H9 (cell line): ENCODE results near the gene SH3TC2. TPM values are rescaled to one million over a fixed set of nuclear protein-coding genes. Genes with fewer than 3 reads are reported as not detected.

Experiments
- DNase-seq: peaks from one replicate; pipeline ENCODE4 v3.0.0-alpha.2; 2017
- H2AFZ ChIP-seq: one replicate; pipeline ENCODE4 v1.6.1; 2013; ENCODE audit warnings: mild to moderate bottlenecking, low read length, control low read depth, moderate library complexity
- H2AK5ac ChIP-seq: 2 replicates; pipeline ENCODE4 v1.6.1; 2013; ENCODE audit warnings: low read length, control low read depth, mixed read lengths; ENCODE audit not compliant: insufficient read length
- H2BK120ac ChIP-seq: one replicate; pipeline ENCODE4 v1.6.1; 2013; ENCODE audit warnings: low read depth, mild to moderate bottlenecking, low read length, control low read depth, inconsistent platforms; ENCODE audit not compliant: poor library complexity, severe bottlenecking
- H2BK12ac ChIP-seq: 2 replicates; pipeline ENCODE4 v1.6.1; 2013; ENCODE audit warnings: low read length, control low read depth, mixed read lengths, low read depth; ENCODE audit not compliant: insufficient read length
- H2BK15ac ChIP-seq: 2 replicates; pipeline ENCODE4 v1.6.1; 2013; ENCODE audit warnings: low read depth, low read length, control low read depth
- H2BK20ac ChIP-seq: one replicate; pipeline ENCODE4 v1.6.1; 2013; ENCODE audit warnings: low read depth, mild to moderate bottlenecking, low read length, control low read depth, inconsistent platforms; ENCODE audit not compliant: poor library complexity, severe bottlenecking
- H2BK5ac ChIP-seq: 2 replicates; pipeline ENCODE4 v1.6.1; 2013; ENCODE audit warnings: low read length, control low read depth, mixed read lengths; ENCODE audit not compliant: insufficient read length
- H3K14ac ChIP-seq: 2 replicates; pipeline ENCODE4 v1.6.1; 2013; ENCODE audit warnings: low read length, control low read depth; ENCODE audit not compliant: insufficient read depth
- H3K18ac ChIP-seq: 2 replicates; pipeline ENCODE4 v1.6.1; 2013; ENCODE audit warnings: low read depth, mild to moderate bottlenecking, mixed read lengths, low read length, control low read depth; ENCODE audit not compliant: insufficient read length
- H3K23ac ChIP-seq: 2 replicates; pipeline ENCODE4 v1.6.1; 2013; ENCODE audit warnings: low read length, control low read depth, mixed read lengths, low read depth; ENCODE audit not compliant: insufficient read length
- H3K23me2 ChIP-seq: 2 replicates; pipeline ENCODE4 v1.6.1; 2013; ENCODE audit warnings: low read depth, mild to moderate bottlenecking, mixed read lengths, low read length, control low read depth; ENCODE audit not compliant: insufficient read length, poor library complexity, severe bottlenecking
- H3K27ac ChIP-seq: 2 replicates; pipeline ENCODE4 v1.5.1; 2013; ENCODE audit warnings: low read length, control low read depth, mixed read lengths, low read depth; ENCODE audit not compliant: insufficient read length
- H3K27me3 ChIP-seq: 2 replicates; pipeline ENCODE4 v1.6.1; 2013; ENCODE audit warnings: low read length, control low read depth, inconsistent platforms; ENCODE audit not compliant: insufficient read depth
- H3K4ac ChIP-seq: 2 replicates; pipeline ENCODE4 v1.6.1; 2013; ENCODE audit warnings: low read depth, mild to moderate bottlenecking, control low read depth, inconsistent platforms, low read length, moderate library complexity
- H3K4me1 ChIP-seq: 2 replicates; pipeline ENCODE4 v1.6.1; 2013; ENCODE audit warnings: low read length, control low read depth, inconsistent platforms; ENCODE audit not compliant: insufficient read depth
- H3K4me2 ChIP-seq: 2 replicates; pipeline ENCODE4 v1.6.1; 2013; ENCODE audit warnings: low read length, control low read depth, mixed read lengths; ENCODE audit not compliant: insufficient read length, insufficient read depth
- H3K56ac ChIP-seq: 2 replicates; pipeline ENCODE4 v1.6.1; 2013; ENCODE audit warnings: low read depth, mild to moderate bottlenecking, mixed read lengths, low read length, control low read depth; ENCODE audit not compliant: insufficient read length
- H3K79me1 ChIP-seq: 2 replicates; pipeline ENCODE4 v1.6.1; 2013; ENCODE audit warnings: low read depth, mild to moderate bottlenecking, moderate library complexity, low read length, control low read depth, inconsistent platforms; ENCODE audit not compliant: insufficient read depth, poor library complexity, severe bottlenecking
- H3K79me2 ChIP-seq: 2 replicates; pipeline ENCODE4 v1.6.1; 2013; ENCODE audit warnings: low read length, control low read depth, inconsistent platforms; ENCODE audit not compliant: insufficient read depth
- H3K9ac ChIP-seq: 2 replicates; pipeline ENCODE4 v1.6.1; 2013; ENCODE audit warnings: low read length, control low read depth, mixed read lengths; ENCODE audit not compliant: insufficient read length; ENCODE audit errors: extremely low read depth
- H3K9me3 ChIP-seq: one replicate; pipeline ENCODE4 v1.6.1; 2013; ENCODE audit warnings: low read depth, low read length, inconsistent platforms; ENCODE audit not compliant: control insufficient read depth
- H3T11ph ChIP-seq: one replicate; pipeline ENCODE4 v1.6.1; 2013; ENCODE audit warnings: mild to moderate bottlenecking, low read length, control low read depth, inconsistent platforms
- H4K20me1 ChIP-seq: one replicate; pipeline ENCODE4 v1.6.1; 2013; ENCODE audit not compliant: control insufficient read depth, insufficient read length, insufficient read depth
- H4K5ac ChIP-seq: 2 replicates; pipeline ENCODE4 v1.6.1; 2013; ENCODE audit warnings: low read depth, mild to moderate bottlenecking, mixed read lengths, low read length, control low read depth; ENCODE audit not compliant: insufficient read length
- H4K8ac ChIP-seq: replicated peaks from 2 replicates; pipeline ENCODE4 v1.6.1; 2013; ENCODE audit warnings: low read length, control low read depth, mixed read lengths, low read depth; ENCODE audit not compliant: insufficient read length
- H4K91ac ChIP-seq: 2 replicates; pipeline ENCODE4 v1.6.1; 2013; ENCODE audit warnings: low read depth, mild to moderate bottlenecking, moderate library complexity, mixed read lengths, low read length, control low read depth; ENCODE audit not compliant: insufficient read length
- H3K27ac Mint-ChIP-seq, 3 experiments: 2 replicates in 2 of 3; 3 replicates in 1 of 3; pipeline ENCODE4 v1.8.0; 2020 to 2021; ENCODE audit warnings: mixed read lengths in 3 of 3, mild to moderate bottlenecking in 1 of 3, moderate library complexity in 1 of 3
- H3K27me3 Mint-ChIP-seq: 2 replicates; pipeline ENCODE4 v1.8.0; 2021; ENCODE audit warnings: low read depth, mild to moderate bottlenecking, moderate library complexity, mixed read lengths
- H3K36me3 Mint-ChIP-seq, 3 experiments: 2 replicates in 2 of 3; 3 replicates in 1 of 3; pipeline ENCODE4 v1.8.0; 2020 to 2021; ENCODE audit warnings: low read depth in 3 of 3, mixed read lengths in 3 of 3; ENCODE audit not compliant: insufficient read depth in 1 of 3
- H3K4me1 Mint-ChIP-seq, 2 experiments: 2 replicates each; pipeline ENCODE4 v1.8.0; 2020; ENCODE audit warnings: mixed read lengths in 2 of 2
- H3K4me3 Mint-ChIP-seq, 2 experiments: 2 replicates in 1 of 2; 3 replicates in 1 of 2; pipeline ENCODE4 v1.8.0; 2020 to 2021; ENCODE audit warnings: mild to moderate bottlenecking in 2 of 2, mixed read lengths in 2 of 2, moderate library complexity in 1 of 2
- H3K9me3 Mint-ChIP-seq, 2 experiments: 2 replicates in 1 of 2; 3 replicates in 1 of 2; pipeline ENCODE4 v1.8.0; 2020; ENCODE audit warnings: mild to moderate bottlenecking in 2 of 2, mixed read lengths in 2 of 2, moderate library complexity in 1 of 2
- WGBS: extraction: QIAGEN DNeasy Blood & Tissue Kit; methylation state at CpG from one replicate; pipeline ENCODE4 v1.1.7; 2013; ENCODE audit warnings: missing lambda C conversion rate, low lambda C conversion rate, mixed read lengths; ENCODE audit not compliant: insufficient read length; ENCODE audit errors: extremely low coverage; 5-methylcytosine and 5-hydroxymethylcytosine counted together
- total RNA-seq: library from RNA; stranded (reverse); gene quantifications from 2 replicates; pipeline ENCODE4 v1.2.1, GENCODE V29; 2021
- TF ChIP-seq, protein P1 (sequence below): fragments of 200-600 bp; sonication (generic); conservative IDR thresholded peaks from 3 replicates; pipeline ENCODE4 v1.8.0; 2021; ENCODE audit warnings: antibody characterized with exemption, mild to moderate bottlenecking

SH3TC2 gene
- total RNA-seq, 1 experiment from 2014 or later, result not detected

DNA sequence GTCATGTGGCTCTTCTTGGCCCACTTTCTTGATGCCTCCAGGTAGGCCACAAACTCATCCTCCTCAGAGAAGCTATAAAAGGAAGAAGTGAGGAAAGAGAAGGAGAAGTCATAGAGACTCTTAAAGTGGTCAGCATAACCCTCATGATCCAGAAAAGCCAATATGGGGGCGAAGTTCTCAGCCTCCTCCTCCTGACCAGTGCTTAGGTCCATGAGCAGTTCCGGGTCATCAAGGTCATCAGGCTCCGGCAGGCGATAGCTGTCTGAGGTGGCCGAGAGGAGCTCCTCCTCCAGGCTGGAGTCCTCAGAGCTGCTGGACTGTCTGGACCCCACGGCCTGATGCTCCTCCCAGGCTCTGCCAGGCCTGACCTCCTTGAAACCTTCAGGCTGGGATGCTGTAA lies 34.7 kb downstream of the SH3TC2 start:
- Mint-ChIP-seq H3K27ac (no peak overlapping the region), H3K4me1 (0 out of 4 replicates have a peak, but pooled peaks cover 0 to 2% of the 10 kb centered on the region in 2 experiments), H3K36me3 (no peaks in the 10 kb centered on the region), H3K9me3 (no peaks in the 10 kb centered on the region), H3K27me3 (no peaks in the 10 kb centered on the region; the same call in none of the 2 replicates), H3K4me3 (no peak overlapping the region)
- Histone ChIP-seq H3K79me1 (no peaks in the 10 kb centered on the region), H3K23ac (no peak overlapping the region), H2BK20ac (no peak overlapping the region), H2BK12ac (no peak overlapping the region), H3K9ac (no peak overlapping the region), H3K9me3 (no peaks in the 10 kb centered on the region), H4K5ac (no peak overlapping the region), H3K4ac (no peak overlapping the region), H2AK5ac (no peak overlapping the region), H4K8ac (no peak overlapping the region), H3K27ac (no peak overlapping the region), H4K91ac (no peak overlapping the region), H3K14ac (no peak overlapping the region), H3K27me3 (no peaks in the 10 kb centered on the region), H2BK15ac (no peak overlapping the region), H3K79me2 (no peaks in the 10 kb centered on the region), H4K20me1 (no peaks in the 10 kb centered on the region), H3K23me2 (no peaks in the 10 kb centered on the region), H2BK5ac (no peak overlapping the region), H3K18ac (no peak overlapping the region), H3K56ac (no peak overlapping the region), H2BK120ac (no peak overlapping the region), H3K4me1 (no peaks in the 10 kb centered on the region), H2AFZ (no peak overlapping the region), H3K4me2 (no peak overlapping the region), H3T11ph (no peak overlapping the region)
- WGBS, result no CpG with 5 or more reads among the region's 6 CpGs
- TF ChIP-seq, protein P1, sequence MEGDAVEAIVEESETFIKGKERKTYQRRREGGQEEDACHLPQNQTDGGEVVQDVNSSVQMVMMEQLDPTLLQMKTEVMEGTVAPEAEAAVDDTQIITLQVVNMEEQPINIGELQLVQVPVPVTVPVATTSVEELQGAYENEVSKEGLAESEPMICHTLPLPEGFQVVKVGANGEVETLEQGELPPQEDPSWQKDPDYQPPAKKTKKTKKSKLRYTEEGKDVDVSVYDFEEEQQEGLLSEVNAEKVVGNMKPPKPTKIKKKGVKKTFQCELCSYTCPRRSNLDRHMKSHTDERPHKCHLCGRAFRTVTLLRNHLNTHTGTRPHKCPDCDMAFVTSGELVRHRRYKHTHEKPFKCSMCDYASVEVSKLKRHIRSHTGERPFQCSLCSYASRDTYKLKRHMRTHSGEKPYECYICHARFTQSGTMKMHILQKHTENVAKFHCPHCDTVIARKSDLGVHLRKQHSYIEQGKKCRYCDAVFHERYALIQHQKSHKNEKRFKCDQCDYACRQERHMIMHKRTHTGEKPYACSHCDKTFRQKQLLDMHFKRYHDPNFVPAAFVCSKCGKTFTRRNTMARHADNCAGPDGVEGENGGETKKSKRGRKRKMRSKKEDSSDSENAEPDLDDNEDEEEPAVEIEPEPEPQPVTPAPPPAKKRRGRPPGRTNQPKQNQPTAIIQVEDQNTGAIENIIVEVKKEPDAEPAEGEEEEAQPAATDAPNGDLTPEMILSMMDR, result no peak
- DNase-seq, result no peak
